Measurements from ENCODE around the gene FEZ2.

Gene FEZ2

GRCh38 chr2:36573165-36573564 is 24.8 kb downstream of the FEZ2 start:
- H3K4me3 ChIP-seq (ENCODE audit: control insufficient read depth, low read depth, low read length) = no peak overlapping the region
- TF ChIP-seq, protein P1, sequence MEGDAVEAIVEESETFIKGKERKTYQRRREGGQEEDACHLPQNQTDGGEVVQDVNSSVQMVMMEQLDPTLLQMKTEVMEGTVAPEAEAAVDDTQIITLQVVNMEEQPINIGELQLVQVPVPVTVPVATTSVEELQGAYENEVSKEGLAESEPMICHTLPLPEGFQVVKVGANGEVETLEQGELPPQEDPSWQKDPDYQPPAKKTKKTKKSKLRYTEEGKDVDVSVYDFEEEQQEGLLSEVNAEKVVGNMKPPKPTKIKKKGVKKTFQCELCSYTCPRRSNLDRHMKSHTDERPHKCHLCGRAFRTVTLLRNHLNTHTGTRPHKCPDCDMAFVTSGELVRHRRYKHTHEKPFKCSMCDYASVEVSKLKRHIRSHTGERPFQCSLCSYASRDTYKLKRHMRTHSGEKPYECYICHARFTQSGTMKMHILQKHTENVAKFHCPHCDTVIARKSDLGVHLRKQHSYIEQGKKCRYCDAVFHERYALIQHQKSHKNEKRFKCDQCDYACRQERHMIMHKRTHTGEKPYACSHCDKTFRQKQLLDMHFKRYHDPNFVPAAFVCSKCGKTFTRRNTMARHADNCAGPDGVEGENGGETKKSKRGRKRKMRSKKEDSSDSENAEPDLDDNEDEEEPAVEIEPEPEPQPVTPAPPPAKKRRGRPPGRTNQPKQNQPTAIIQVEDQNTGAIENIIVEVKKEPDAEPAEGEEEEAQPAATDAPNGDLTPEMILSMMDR (IDR thresholded peaks at IDR 0.05; ENCODE audit: control insufficient read depth, insufficient read depth, low read depth, low read length, missing control alignments) = no peak
- DNase-seq (ENCODE audit: low read depth) = no peak

DNA sequence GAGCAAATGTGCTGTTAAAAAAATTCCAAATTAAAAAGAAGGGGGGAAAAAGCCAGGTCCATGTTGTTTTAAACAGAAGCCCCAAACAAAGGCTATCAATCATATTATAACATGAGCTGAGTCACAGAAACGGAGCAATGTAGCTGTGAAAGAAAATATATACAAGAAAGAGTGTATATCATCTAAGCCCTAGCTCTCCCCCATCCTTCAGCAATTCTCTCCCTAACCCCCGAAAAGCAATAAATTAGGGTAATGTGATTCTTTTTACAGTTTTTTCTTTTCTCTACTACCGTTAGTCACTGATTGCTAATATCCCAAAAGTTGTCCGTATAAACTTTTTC is 25.3 kb downstream of the FEZ2 start:
- TF ChIP-seq, protein P1 (IDR thresholded peaks at IDR 0.05; ENCODE audit: control insufficient read depth, insufficient read depth, low read depth, low read length, missing control alignments) = no peak
- DNase-seq (ENCODE audit: low read depth) = no peak
- H3K4me3 ChIP-seq (ENCODE audit: control insufficient read depth, low read depth, low read length) = no peak overlapping the region

GRCh38 chr2:36572054-36572718 is 25.8 kb downstream of the FEZ2 start:
- H3K4me3 ChIP-seq (ENCODE audit: control insufficient read depth, low read depth, low read length) = no peak overlapping the region
- TF ChIP-seq, protein P1 (IDR thresholded peaks at IDR 0.05; ENCODE audit: control insufficient read depth, insufficient read depth, low read depth, low read length, missing control alignments) = no peak
- no peak for DNase-seq (ENCODE audit: low read depth)

GRCh38 chr2:36570416-36570815 is 27.6 kb downstream of the FEZ2 start:
- DNase-seq (ENCODE audit: low read depth) = no peak
- no peak overlapping the region for H3K4me3 ChIP-seq (ENCODE audit: control insufficient read depth, low read depth, low read length)
- TF ChIP-seq, protein P1 (IDR thresholded peaks at IDR 0.05; ENCODE audit: control insufficient read depth, insufficient read depth, low read depth, low read length, missing control alignments) = no peak

DNA sequence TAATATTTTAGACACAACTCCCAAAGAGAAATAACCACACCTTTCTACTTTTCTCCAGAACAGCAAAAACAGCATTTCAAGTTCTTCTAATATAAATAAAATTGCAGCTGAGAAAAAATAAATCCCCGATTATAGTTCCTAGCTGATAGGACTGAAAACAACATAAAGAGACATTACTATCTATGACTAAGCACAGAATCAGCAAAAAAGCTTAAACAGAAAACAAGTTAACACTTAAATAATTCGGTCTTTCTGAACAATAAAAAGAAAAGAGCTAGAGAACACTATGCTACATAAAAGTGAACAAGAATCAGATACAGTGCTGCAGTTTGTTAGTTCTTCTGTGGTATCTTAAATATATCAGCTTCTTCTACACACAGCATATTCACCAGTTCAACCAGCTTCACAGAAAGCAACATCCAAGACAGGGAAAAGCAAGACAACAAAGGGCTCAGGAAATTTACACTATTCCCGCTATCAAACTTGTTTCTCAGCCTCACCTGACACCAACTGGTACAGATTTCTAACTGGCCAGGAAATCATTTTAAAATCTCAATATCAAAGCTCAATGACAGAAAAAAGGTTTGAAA is 28.6 kb downstream of the FEZ2 start:
- DNase-seq (ENCODE audit: low read depth) = no peak
- H3K4me3 ChIP-seq (ENCODE audit: control insufficient read depth, low read depth, low read length) = no peak overlapping the region
- TF ChIP-seq, protein P1 (IDR thresholded peaks at IDR 0.05; ENCODE audit: control insufficient read depth, insufficient read depth, low read depth, low read length, missing control alignments) = no peak

DNA sequence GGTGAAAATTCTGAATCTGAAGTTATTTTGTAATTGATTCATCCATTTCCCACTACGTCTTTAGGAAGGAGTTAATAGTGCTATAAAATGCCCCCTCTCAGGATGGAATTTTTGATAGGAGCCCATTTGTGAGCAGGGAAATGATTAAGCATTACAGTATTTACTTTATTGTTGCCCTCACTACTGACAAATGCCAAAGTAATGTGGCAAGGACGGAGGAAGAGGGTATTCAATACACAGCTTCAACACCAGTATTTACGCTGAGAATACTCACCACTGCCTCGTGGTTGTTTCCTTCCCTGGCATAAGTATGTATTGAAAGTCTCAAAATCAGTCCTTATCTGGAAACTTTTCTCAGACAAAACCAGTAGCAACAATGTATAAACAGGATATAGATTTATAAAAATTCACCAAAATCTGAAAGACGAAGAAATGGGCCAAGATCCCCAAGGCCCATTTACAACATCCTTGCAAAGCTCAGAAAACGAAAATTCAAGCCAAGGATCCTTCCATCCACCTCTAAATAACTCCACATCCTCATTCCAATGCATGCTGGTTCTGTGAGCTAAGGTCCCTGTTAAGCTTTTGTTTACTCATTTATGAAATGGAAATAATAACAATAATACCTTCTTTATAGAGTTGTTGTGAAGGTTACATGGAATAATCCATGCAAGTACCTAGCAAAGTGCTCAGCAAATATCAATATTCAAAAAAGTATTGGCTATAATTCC is 29.3 kb downstream of the FEZ2 start:
- no peak overlapping the region for H3K4me3 ChIP-seq (ENCODE audit: control insufficient read depth, low read depth, low read length)
- TF ChIP-seq, protein P1 (IDR thresholded peaks at IDR 0.05; ENCODE audit: control insufficient read depth, insufficient read depth, low read depth, low read length, missing control alignments) = no peak
- DNase-seq (ENCODE audit: low read depth) = peak; percentile 21

All from AG09309 (cell line).